GM21515 (cell line): ENCODE data around the gene TMEM154.

Source experiments
- ATAC-seq: cut with Tn5 transposase; IDR thresholded peaks from one replicate; pipeline ENCODE4 v1.9.1; 2021; ENCODE audit not compliant: unreplicated experiment

TMEM154 gene

GRCh38 chr4:152679414-152680281, at the start of gene TMEM154:
Gene TMEM154 (minus strand): TSS chr4:152679997. CDS start chr4:152679933, 64 bp downstream.
- peak; percentile 71 for ATAC-seq

- ATAC-seq = no peak
Observed at GRCh38 chr4:152729466-152729865, 49.7 kb upstream of the TMEM154 start.

- no peak for ATAC-seq
Observed at GRCh38 chr4:152728343-152728742, 48.5 kb upstream of the TMEM154 start.

- no peak for ATAC-seq
Observed at GRCh38 chr4:152727784-152728183, 48.0 kb upstream of the TMEM154 start.

- no peak for ATAC-seq
Observed at GRCh38 chr4:152724494-152724893, 44.7 kb upstream of the TMEM154 start.

- no peak for ATAC-seq
Observed at GRCh38 chr4:152723236-152723635, 43.4 kb upstream of the TMEM154 start.

- ATAC-seq = no peak
Observed at GRCh38 chr4:152719801-152720556, 40.2 kb upstream of the TMEM154 start.

- no peak for ATAC-seq
Observed at GRCh38 chr4:152719291-152719690, 39.5 kb upstream of the TMEM154 start.

GRCh38 chr4:152715076-152715475, 35.3 kb upstream of the TMEM154 start:
- no peak for ATAC-seq

- ATAC-seq = no peak
Observed at GRCh38 chr4:152713951-152714705, 34.3 kb upstream of the TMEM154 start.

GRCh38 chr4:152709675-152710438, 30.1 kb upstream of the TMEM154 start:
- ATAC-seq = no peak

GRCh38 chr4:152708796-152709195, 29.0 kb upstream of the TMEM154 start:
- no peak for ATAC-seq

GRCh38 chr4:152708361-152708760, 28.6 kb upstream of the TMEM154 start:
- no peak for ATAC-seq

GRCh38 chr4:152707632-152708031, 27.8 kb upstream of the TMEM154 start:
- no peak for ATAC-seq

GRCh38 chr4:152705903-152706302, 26.1 kb upstream of the TMEM154 start:
- no peak for ATAC-seq

GRCh38 chr4:152704788-152705187, 25.0 kb upstream of the TMEM154 start:
- ATAC-seq = no peak

- no peak for ATAC-seq
Observed at GRCh38 chr4:152700151-152700550, 20.4 kb upstream of the TMEM154 start.

GRCh38 chr4:152699313-152699712, 19.5 kb upstream of the TMEM154 start:
- ATAC-seq = no peak

GRCh38 chr4:152698089-152698499, 18.3 kb upstream of the TMEM154 start:
- no peak for ATAC-seq

GRCh38 chr4:152697284-152698088, 17.7 kb upstream of the TMEM154 start:
- ATAC-seq = peak; percentile 2
